Ishikawa (cell line): ENCODE data around the gene ASAP2.

Experiments
- CEBPB ChIP-seq: IDR thresholded peaks from 2 replicates; pipeline ENCODE4 v1.6.1; 2012
- CREB1 ChIP-seq: IDR thresholded peaks from 2 replicates; pipeline ENCODE4 v1.6.1; 2012; ENCODE audit warnings: low read depth
- EGR1 ChIP-seq: IDR thresholded peaks from 2 replicates; pipeline ENCODE4 v1.6.1; 2012
- EP300 ChIP-seq: IDR thresholded peaks from 2 replicates; pipeline ENCODE4 v1.6.1; 2012; ENCODE audit warnings: borderline replicate concordance
- FOXM1 ChIP-seq: IDR thresholded peaks from 2 replicates; pipeline ENCODE4 v1.6.1; 2012; ENCODE audit warnings: low read depth, borderline replicate concordance
- RAD21 ChIP-seq: IDR thresholded peaks from 2 replicates; pipeline ENCODE4 v1.6.1; 2012; ENCODE audit warnings: low read depth
- TAF1 ChIP-seq: IDR thresholded peaks from 2 replicates; pipeline ENCODE4 v1.6.1; 2012; ENCODE audit warnings: low read depth, mild to moderate bottlenecking
- TEAD4 ChIP-seq: IDR thresholded peaks from 2 replicates; pipeline ENCODE4 v1.6.1; 2012
- YY1 ChIP-seq: IDR thresholded peaks from 2 replicates; pipeline ENCODE4 v1.6.1; 2012; ENCODE audit warnings: low read depth
- ZBTB7A ChIP-seq: IDR thresholded peaks from 2 replicates; pipeline ENCODE4 v1.6.1; 2012; ENCODE audit warnings: low read depth
- TF ChIP-seq, protein P1 (sequence below): IDR thresholded peaks from 2 replicates; pipeline ENCODE4 v1.6.1; 2012
- TF ChIP-seq, protein P2 (sequence below): IDR thresholded peaks from 2 replicates; pipeline ENCODE4 v1.6.1; 2012; ENCODE audit warnings: low read depth, mild to moderate bottlenecking
- TF ChIP-seq, protein P3 (sequence below): IDR thresholded peaks from 2 replicates; pipeline ENCODE4 v1.6.1; 2012

DNA sequence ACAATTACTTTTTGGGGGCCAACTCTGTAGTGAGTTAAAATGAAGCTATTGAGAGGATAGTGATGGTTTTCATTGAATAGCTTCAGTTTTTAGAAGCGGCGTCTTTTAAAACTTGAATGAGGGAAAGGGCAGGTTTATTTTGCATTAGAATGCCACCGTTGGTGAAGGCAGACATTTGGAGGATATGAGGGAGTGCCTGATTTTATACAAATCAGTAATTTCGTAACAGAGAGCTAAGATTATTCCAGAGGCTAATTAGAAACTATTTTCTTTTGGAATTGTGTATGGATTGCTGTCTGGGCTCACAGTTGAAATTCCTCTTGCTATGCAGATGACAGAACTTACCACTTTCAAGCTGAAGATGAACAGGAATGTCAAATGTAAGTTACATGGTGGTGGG lies 149.1 kb downstream of the ASAP2 start:
- TF ChIP-seq EP300 (no peak), TAF1 (no peak), CEBPB (no peak), RAD21 (no peak), YY1 (no peak), CREB1 (no peak), TEAD4 (no peak), ZBTB7A (no peak), FOXM1 (no peak), EGR1 (no peak)
- TF ChIP-seq, protein P1, sequence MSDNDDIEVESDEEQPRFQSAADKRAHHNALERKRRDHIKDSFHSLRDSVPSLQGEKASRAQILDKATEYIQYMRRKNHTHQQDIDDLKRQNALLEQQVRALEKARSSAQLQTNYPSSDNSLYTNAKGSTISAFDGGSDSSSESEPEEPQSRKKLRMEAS, result no peak
- TF ChIP-seq, protein P2, sequence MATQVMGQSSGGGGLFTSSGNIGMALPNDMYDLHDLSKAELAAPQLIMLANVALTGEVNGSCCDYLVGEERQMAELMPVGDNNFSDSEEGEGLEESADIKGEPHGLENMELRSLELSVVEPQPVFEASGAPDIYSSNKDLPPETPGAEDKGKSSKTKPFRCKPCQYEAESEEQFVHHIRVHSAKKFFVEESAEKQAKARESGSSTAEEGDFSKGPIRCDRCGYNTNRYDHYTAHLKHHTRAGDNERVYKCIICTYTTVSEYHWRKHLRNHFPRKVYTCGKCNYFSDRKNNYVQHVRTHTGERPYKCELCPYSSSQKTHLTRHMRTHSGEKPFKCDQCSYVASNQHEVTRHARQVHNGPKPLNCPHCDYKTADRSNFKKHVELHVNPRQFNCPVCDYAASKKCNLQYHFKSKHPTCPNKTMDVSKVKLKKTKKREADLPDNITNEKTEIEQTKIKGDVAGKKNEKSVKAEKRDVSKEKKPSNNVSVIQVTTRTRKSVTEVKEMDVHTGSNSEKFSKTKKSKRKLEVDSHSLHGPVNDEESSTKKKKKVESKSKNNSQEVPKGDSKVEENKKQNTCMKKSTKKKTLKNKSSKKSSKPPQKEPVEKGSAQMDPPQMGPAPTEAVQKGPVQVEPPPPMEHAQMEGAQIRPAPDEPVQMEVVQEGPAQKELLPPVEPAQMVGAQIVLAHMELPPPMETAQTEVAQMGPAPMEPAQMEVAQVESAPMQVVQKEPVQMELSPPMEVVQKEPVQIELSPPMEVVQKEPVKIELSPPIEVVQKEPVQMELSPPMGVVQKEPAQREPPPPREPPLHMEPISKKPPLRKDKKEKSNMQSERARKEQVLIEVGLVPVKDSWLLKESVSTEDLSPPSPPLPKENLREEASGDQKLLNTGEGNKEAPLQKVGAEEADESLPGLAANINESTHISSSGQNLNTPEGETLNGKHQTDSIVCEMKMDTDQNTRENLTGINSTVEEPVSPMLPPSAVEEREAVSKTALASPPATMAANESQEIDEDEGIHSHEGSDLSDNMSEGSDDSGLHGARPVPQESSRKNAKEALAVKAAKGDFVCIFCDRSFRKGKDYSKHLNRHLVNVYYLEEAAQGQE, result no peak
- TF ChIP-seq, protein P3, sequence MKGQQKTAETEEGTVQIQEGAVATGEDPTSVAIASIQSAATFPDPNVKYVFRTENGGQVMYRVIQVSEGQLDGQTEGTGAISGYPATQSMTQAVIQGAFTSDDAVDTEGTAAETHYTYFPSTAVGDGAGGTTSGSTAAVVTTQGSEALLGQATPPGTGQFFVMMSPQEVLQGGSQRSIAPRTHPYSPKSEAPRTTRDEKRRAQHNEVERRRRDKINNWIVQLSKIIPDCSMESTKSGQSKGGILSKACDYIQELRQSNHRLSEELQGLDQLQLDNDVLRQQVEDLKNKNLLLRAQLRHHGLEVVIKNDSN, result no peak
